ENCODE data around the gene TBRG4.

Gene TBRG4

GRCh38 chr7:45145881-45146280, 34.4 kb upstream of the TBRG4 start:
- Histone ChIP-seq H3K4me1 (ENCODE audit: control insufficient read depth, insufficient read depth, low read length) (no peaks in the 10 kb centered on the region), H3K27ac (ENCODE audit: low read length) (no peak overlapping the region), H3K36me3 (ENCODE audit: control insufficient read depth, insufficient read depth, low read length) (no peaks in the 10 kb centered on the region), H3K9me3 (ENCODE audit: control insufficient read depth, insufficient read depth, low read length) (no peaks in the 10 kb centered on the region), H3K4me3 (ENCODE audit: low read length) (no peak overlapping the region), H3K27me3 (ENCODE audit: control insufficient read depth, insufficient read depth, low read length) (no peaks in the 10 kb centered on the region)
- no peak for DNase-seq (ENCODE audit: low read depth, low spot score)
- no CpG with 5 or more reads among the region's 7 CpGs for WGBS (ENCODE audit: insufficient coverage, insufficient read length)

DNA sequence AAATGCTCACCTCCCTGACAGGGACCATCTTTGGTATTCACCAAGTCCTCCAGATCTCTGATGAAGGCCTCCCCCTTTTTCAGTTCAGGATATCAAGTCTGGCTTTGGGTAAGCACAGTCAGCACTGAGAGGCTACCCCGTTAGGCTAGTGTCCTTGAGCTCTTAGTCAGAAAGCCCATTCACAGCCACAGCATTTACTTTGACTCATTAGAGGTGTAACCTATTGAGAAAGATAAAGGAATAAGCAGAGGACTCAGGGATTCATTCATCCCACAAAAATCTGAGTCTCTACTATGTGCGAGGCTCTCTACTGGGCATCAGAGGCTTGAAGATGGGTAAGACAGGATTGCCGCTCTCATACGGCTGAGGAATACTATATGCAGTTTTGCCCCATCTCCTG, 32.1 kb upstream of the TBRG4 start:
- H3K27me3 ChIP-seq (ENCODE audit: control insufficient read depth, insufficient read depth, low read length) = no peaks in the 10 kb centered on the region
- no peaks in the 10 kb centered on the region for H3K9me3 ChIP-seq (ENCODE audit: control insufficient read depth, insufficient read depth, low read length)
- H3K36me3 ChIP-seq (ENCODE audit: control insufficient read depth, insufficient read depth, low read length) = no peaks in the 10 kb centered on the region
- no peak for DNase-seq (ENCODE audit: low read depth, low spot score)
- H3K4me1 ChIP-seq (ENCODE audit: control insufficient read depth, insufficient read depth, low read length) = no peaks in the 10 kb centered on the region
- H3K27ac ChIP-seq (ENCODE audit: low read length) = no peak overlapping the region
- WGBS (ENCODE audit: insufficient coverage, insufficient read length) = no CpG with 5 or more reads among the region's 4 CpGs
- H3K4me3 ChIP-seq (ENCODE audit: low read length) = no peak overlapping the region

DNA sequence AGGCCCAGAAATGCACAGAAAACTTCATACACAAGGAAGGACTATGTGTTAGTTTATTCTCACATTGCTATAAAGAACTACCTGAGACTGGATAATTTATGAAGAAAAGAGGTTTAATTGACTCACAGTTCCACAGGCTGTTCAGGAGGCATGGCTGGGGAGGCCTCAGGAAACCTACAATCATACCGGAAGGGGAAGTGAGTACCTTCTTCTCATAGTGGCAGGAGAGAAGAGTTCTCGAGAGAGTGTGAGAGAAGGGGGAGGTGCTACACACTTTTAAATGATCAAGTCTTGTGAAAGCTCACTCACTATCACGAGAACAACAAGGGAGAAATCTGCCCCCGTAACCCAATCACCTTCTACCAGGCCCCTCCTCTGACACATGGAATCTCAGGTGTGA, 29.3 kb upstream of the TBRG4 start:
- no CpG with 5 or more reads among the region's 4 CpGs for WGBS (ENCODE audit: insufficient coverage, insufficient read length)
- Histone ChIP-seq H3K36me3 (ENCODE audit: control insufficient read depth, insufficient read depth, low read length) (no peaks in the 10 kb centered on the region), H3K27me3 (ENCODE audit: control insufficient read depth, insufficient read depth, low read length) (no peaks in the 10 kb centered on the region), H3K4me3 (ENCODE audit: low read length) (no peak overlapping the region), H3K9me3 (ENCODE audit: control insufficient read depth, insufficient read depth, low read length) (no peaks in the 10 kb centered on the region), H3K27ac (ENCODE audit: low read length) (no peak overlapping the region), H3K4me1 (ENCODE audit: control insufficient read depth, insufficient read depth, low read length) (no peaks in the 10 kb centered on the region)
- DNase-seq (ENCODE audit: low read depth, low spot score) = no peak

DNA sequence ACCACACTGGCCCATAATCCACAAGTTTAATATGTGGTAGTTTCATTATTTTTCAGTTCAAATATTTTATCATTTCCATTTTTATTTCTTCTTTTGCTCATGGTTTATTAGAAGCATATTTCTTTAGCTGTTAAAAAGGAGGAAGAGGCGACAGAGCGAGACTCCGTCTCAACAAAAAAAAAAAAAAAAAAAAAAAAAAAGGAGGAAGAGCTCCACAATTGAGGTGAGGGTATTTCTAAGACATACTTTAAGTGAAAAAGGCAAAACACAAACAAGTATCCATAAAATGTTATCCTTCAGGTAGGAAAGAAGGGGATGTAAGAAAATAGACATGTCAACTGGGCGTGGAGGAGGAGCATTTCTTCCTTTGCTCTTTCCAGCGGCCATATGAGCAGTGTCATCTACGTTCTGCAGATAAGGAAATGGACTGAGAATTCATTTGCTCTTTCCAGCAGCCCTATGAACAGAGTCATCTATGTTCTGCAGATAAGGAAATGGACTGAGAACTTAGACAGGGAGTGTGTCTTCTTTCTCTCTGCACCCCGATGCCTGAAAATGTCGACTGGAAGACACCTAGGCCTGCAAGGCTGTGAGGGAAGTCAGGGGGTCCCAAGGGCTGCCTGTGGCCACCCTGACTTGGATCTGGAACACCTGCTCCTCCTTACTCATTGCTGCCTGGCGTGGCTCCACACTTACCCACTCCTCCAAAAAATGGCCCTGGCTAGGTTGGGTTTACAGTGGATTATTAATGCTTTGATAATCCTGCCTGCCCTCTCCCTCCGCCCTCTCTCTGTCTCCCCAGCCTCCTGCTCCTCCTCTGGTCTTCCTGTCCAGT, 27.2 kb upstream of the TBRG4 start:
- no peak for DNase-seq (ENCODE audit: low read depth, low spot score)
- WGBS (ENCODE audit: insufficient coverage, insufficient read length) = no CpG with 5 or more reads among the region's 10 CpGs
- Histone ChIP-seq H3K9me3 (ENCODE audit: control insufficient read depth, insufficient read depth, low read length) (no peaks in the 10 kb centered on the region), H3K27me3 (ENCODE audit: control insufficient read depth, insufficient read depth, low read length) (no peaks in the 10 kb centered on the region), H3K27ac (ENCODE audit: low read length) (no peak overlapping the region), H3K36me3 (ENCODE audit: control insufficient read depth, insufficient read depth, low read length) (no peaks in the 10 kb centered on the region), H3K4me3 (ENCODE audit: low read length) (no peak overlapping the region), H3K4me1 (ENCODE audit: control insufficient read depth, insufficient read depth, low read length) (no peaks in the 10 kb centered on the region)

GRCh38 chr7:45136106-45137060, 24.9 kb upstream of the TBRG4 start:
- Histone ChIP-seq H3K4me1 (ENCODE audit: control insufficient read depth, insufficient read depth, low read length) (no peaks in the 10 kb centered on the region), H3K27me3 (ENCODE audit: control insufficient read depth, insufficient read depth, low read length) (no peaks in the 10 kb centered on the region), H3K27ac (ENCODE audit: low read length) (no peak overlapping the region), H3K9me3 (ENCODE audit: control insufficient read depth, insufficient read depth, low read length) (no peaks in the 10 kb centered on the region), H3K4me3 (ENCODE audit: low read length) (no peak overlapping the region), H3K36me3 (ENCODE audit: control insufficient read depth, insufficient read depth, low read length) (no peaks in the 10 kb centered on the region)
- WGBS (ENCODE audit: insufficient coverage, insufficient read length) = no CpG with 5 or more reads among the region's 9 CpGs
- peak; percentile 64 for DNase-seq (ENCODE audit: low read depth, low spot score)

GRCh38 chr7:45133877-45134276, 22.4 kb upstream of the TBRG4 start:
- H3K36me3 ChIP-seq (ENCODE audit: control insufficient read depth, insufficient read depth, low read length) = no peaks in the 10 kb centered on the region
- H3K9me3 ChIP-seq (ENCODE audit: control insufficient read depth, insufficient read depth, low read length) = no peaks in the 10 kb centered on the region
- H3K4me1 ChIP-seq (ENCODE audit: control insufficient read depth, insufficient read depth, low read length) = no peaks in the 10 kb centered on the region
- H3K27me3 ChIP-seq (ENCODE audit: control insufficient read depth, insufficient read depth, low read length) = no peaks in the 10 kb centered on the region
- no peak overlapping the region for H3K4me3 ChIP-seq (ENCODE audit: low read length)
- H3K27ac ChIP-seq (ENCODE audit: low read length) = no peak overlapping the region
- DNase-seq (ENCODE audit: low read depth, low spot score) = no peak
- no CpG with 5 or more reads among the region's 7 CpGs for WGBS (ENCODE audit: insufficient coverage, insufficient read length)

- DNase-seq (ENCODE audit: low read depth, low spot score) = no peak
- no CpG with 5 or more reads among the region's 4 CpGs for WGBS (ENCODE audit: insufficient coverage, insufficient read length)
- Histone ChIP-seq H3K4me1 (ENCODE audit: control insufficient read depth, insufficient read depth, low read length) (no peaks in the 10 kb centered on the region), H3K4me3 (ENCODE audit: low read length) (no peak overlapping the region), H3K27ac (ENCODE audit: low read length) (no peak overlapping the region), H3K36me3 (ENCODE audit: control insufficient read depth, insufficient read depth, low read length) (no peaks in the 10 kb centered on the region), H3K9me3 (ENCODE audit: control insufficient read depth, insufficient read depth, low read length) (no peaks in the 10 kb centered on the region), H3K27me3 (ENCODE audit: control insufficient read depth, insufficient read depth, low read length) (no peaks in the 10 kb centered on the region)
Measured at GRCh38 chr7:45133352-45133751, 21.9 kb upstream of the TBRG4 start.

DNA sequence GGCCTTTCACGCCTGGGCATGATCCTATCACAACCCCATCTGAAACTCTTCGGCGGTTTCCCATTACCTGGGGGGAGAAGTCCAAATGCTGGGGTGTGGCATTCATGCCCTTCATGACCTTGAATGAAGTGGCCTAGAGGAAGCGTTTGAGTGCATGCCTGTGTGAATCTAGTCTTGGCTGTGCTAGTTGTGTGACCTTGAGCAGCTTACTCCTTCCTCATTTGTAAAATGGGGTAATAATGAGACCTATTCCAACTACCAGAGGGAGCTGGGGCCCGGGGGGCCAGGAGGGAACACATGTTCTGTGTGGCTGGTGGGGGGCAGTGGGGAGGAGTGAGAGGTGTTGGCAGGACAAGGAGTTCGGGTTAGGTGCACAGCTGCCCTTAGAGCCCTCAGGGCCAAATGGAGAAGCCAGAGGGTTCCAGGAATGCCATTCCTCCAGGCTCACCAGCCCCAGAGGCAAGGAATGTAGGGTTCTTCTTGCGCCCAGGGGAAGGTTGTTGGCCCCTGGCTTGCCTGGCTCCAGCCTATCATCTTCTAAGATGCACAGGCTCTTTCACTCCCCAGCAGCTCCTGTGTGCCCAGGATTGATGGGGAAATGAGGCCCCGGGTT, 21.3 kb upstream of the TBRG4 start:
- H3K36me3 ChIP-seq (ENCODE audit: control insufficient read depth, insufficient read depth, low read length) = no peaks in the 10 kb centered on the region
- no CpG with 5 or more reads among the region's 8 CpGs for WGBS (ENCODE audit: insufficient coverage, insufficient read length)
- no peaks in the 10 kb centered on the region for H3K9me3 ChIP-seq (ENCODE audit: control insufficient read depth, insufficient read depth, low read length)
- no peak overlapping the region for H3K27ac ChIP-seq (ENCODE audit: low read length)
- DNase-seq (ENCODE audit: low read depth, low spot score) = no peak
- H3K4me3 ChIP-seq (ENCODE audit: low read length) = no peak overlapping the region
- H3K4me1 ChIP-seq (ENCODE audit: control insufficient read depth, insufficient read depth, low read length) = no peaks in the 10 kb centered on the region
- no peaks in the 10 kb centered on the region for H3K27me3 ChIP-seq (ENCODE audit: control insufficient read depth, insufficient read depth, low read length)

GRCh38 chr7:45131891-45132290, 20.4 kb upstream of the TBRG4 start:
- H3K4me1 ChIP-seq (ENCODE audit: control insufficient read depth, insufficient read depth, low read length) = no peaks in the 10 kb centered on the region
- no peaks in the 10 kb centered on the region for H3K9me3 ChIP-seq (ENCODE audit: control insufficient read depth, insufficient read depth, low read length)
- no peak overlapping the region for H3K27ac ChIP-seq (ENCODE audit: low read length)
- no peak for DNase-seq (ENCODE audit: low read depth, low spot score)
- H3K4me3 ChIP-seq (ENCODE audit: low read length) = no peak overlapping the region
- no peaks in the 10 kb centered on the region for H3K36me3 ChIP-seq (ENCODE audit: control insufficient read depth, insufficient read depth, low read length)
- no peaks in the 10 kb centered on the region for H3K27me3 ChIP-seq (ENCODE audit: control insufficient read depth, insufficient read depth, low read length)
- no CpG with 5 or more reads among the region's 4 CpGs for WGBS (ENCODE audit: insufficient coverage, insufficient read length)

GRCh38 chr7:45130910-45131309, 19.4 kb upstream of the TBRG4 start:
- Histone ChIP-seq H3K4me3 (ENCODE audit: low read length) (no peak overlapping the region), H3K27me3 (ENCODE audit: control insufficient read depth, insufficient read depth, low read length) (no peaks in the 10 kb centered on the region), H3K27ac (ENCODE audit: low read length) (no peak overlapping the region), H3K36me3 (ENCODE audit: control insufficient read depth, insufficient read depth, low read length) (no peaks in the 10 kb centered on the region), H3K4me1 (ENCODE audit: control insufficient read depth, insufficient read depth, low read length) (no peaks in the 10 kb centered on the region), H3K9me3 (ENCODE audit: control insufficient read depth, insufficient read depth, low read length) (no peaks in the 10 kb centered on the region)
- DNase-seq (ENCODE audit: low read depth, low spot score) = no peak
- WGBS (ENCODE audit: insufficient coverage, insufficient read length) = no CpG with 5 or more reads among the region's 9 CpGs
